ENCODE data around the gene ZNF592. TPM values are rescaled to one million over a fixed set of nuclear protein-coding genes. Genes with fewer than 3 reads are reported as not detected.

The ZNF592 gene
- polyA plus RNA-seq, 1 donor from 2014 or later, result 3.9 TPM

- Histone ChIP-seq H3K9me3 (ENCODE audit: low read length) (no peaks in the 10 kb centered on the region), H3K27ac (ENCODE audit: low read length) (no peak overlapping the region), H3K9me2 (ENCODE audit: insufficient read depth, low read length) (no peaks in the 10 kb centered on the region), H3K4me3 (ENCODE audit: low read length) (no peak overlapping the region), H3K79me2 (replicated peaks; ENCODE audit: insufficient read depth, low read length) (peaks cover 24% of the 10 kb centered on the region), H4K20me1 (ENCODE audit: insufficient read depth) (no peaks in the 10 kb centered on the region), H3K9ac (ENCODE audit: low read length) (no peak overlapping the region), H3K27me3 (ENCODE audit: insufficient read depth, low read depth, low read length) (no peaks in the 10 kb centered on the region), H2AFZ (ENCODE audit: low read depth, low read length) (no peak overlapping the region), H3F3A (ENCODE audit: insufficient read depth, low read length, poor library complexity, severe bottlenecking) (no peaks in the 10 kb centered on the region), H3K4me2 (ENCODE audit: low read length) (no peak overlapping the region), H3K36me3 (ENCODE audit: insufficient read depth, low read length) (no peaks in the 10 kb centered on the region)
- no peak for TF ChIP-seq SMC3 (conservative IDR thresholded peaks at IDR 0.05; ENCODE audit: poor library complexity)
- no peak for TF ChIP-seq TAF1 (IDR thresholded peaks at IDR 0.05; ENCODE audit: low read depth)
- no peak for TF ChIP-seq MXI1 (conservative IDR thresholded peaks at IDR 0.05; ENCODE audit: poor library complexity, severe bottlenecking)
- no peak for TF ChIP-seq EP300 (conservative IDR thresholded peaks at IDR 0.05; ENCODE audit: poor library complexity, severe bottlenecking)
- no peak for TF ChIP-seq POLR2AphosphoS5 (IDR thresholded peaks at IDR 0.05)
- TF ChIP-seq RAD21 (conservative IDR thresholded peaks at IDR 0.05), result no peak
- TF ChIP-seq REST (IDR thresholded peaks at IDR 0.05; ENCODE audit: borderline replicate concordance), result no peak
- no peak for TF ChIP-seq CTCF (IDR thresholded peaks at IDR 0.05; ENCODE audit: poor library complexity, severe bottlenecking)
- no peak for TF ChIP-seq EZH2 (IDR thresholded peaks at IDR 0.05; ENCODE audit: borderline replicate concordance, insufficient read depth, low read length, poor library complexity, severe bottlenecking)
Observed at GRCh38 chr15:84765675-84766074, 17.3 kb downstream of the ZNF592 start.

- TF ChIP-seq EZH2 (IDR thresholded peaks at IDR 0.05; ENCODE audit: borderline replicate concordance, insufficient read depth, low read length, poor library complexity, severe bottlenecking) (no peak), CTCF (IDR thresholded peaks at IDR 0.05; ENCODE audit: poor library complexity, severe bottlenecking) (no peak), TAF1 (IDR thresholded peaks at IDR 0.05; ENCODE audit: low read depth) (no peak), MXI1 (conservative IDR thresholded peaks at IDR 0.05; ENCODE audit: poor library complexity, severe bottlenecking) (no peak), REST (IDR thresholded peaks at IDR 0.05; ENCODE audit: borderline replicate concordance) (no peak), EP300 (conservative IDR thresholded peaks at IDR 0.05; ENCODE audit: poor library complexity, severe bottlenecking) (no peak), POLR2AphosphoS5 (IDR thresholded peaks at IDR 0.05) (no peak), RAD21 (conservative IDR thresholded peaks at IDR 0.05) (no peak), SMC3 (conservative IDR thresholded peaks at IDR 0.05; ENCODE audit: poor library complexity) (no peak)
- Histone ChIP-seq H3F3A (ENCODE audit: insufficient read depth, low read length, poor library complexity, severe bottlenecking) (no peaks in the 10 kb centered on the region), H2AFZ (ENCODE audit: low read depth, low read length) (no peak overlapping the region), H3K9me2 (ENCODE audit: insufficient read depth, low read length) (no peaks in the 10 kb centered on the region), H3K79me2 (replicated peaks; ENCODE audit: insufficient read depth, low read length) (peaks cover 24% of the 10 kb centered on the region), H3K4me2 (ENCODE audit: low read length) (no peak overlapping the region), H3K36me3 (ENCODE audit: insufficient read depth, low read length) (no peaks in the 10 kb centered on the region), H3K4me3 (ENCODE audit: low read length) (no peak overlapping the region), H4K20me1 (ENCODE audit: insufficient read depth) (no peaks in the 10 kb centered on the region), H3K9me3 (ENCODE audit: low read length) (no peaks in the 10 kb centered on the region), H3K9ac (ENCODE audit: low read length) (no peak overlapping the region), H3K27ac (ENCODE audit: low read length) (no peak overlapping the region), H3K27me3 (ENCODE audit: insufficient read depth, low read depth, low read length) (no peaks in the 10 kb centered on the region)
Observed at GRCh38 chr15:84766461-84767035, 18.2 kb downstream of the ZNF592 start.
